ENCODE data around the gene PLEKHN1. TPM values are rescaled to one million over a fixed set of nuclear protein-coding genes. Genes with fewer than 3 reads are reported as not detected.

Gene PLEKHN1
- total RNA-seq, 1 donor from 2014 or later: 1.1 TPM

DNA sequence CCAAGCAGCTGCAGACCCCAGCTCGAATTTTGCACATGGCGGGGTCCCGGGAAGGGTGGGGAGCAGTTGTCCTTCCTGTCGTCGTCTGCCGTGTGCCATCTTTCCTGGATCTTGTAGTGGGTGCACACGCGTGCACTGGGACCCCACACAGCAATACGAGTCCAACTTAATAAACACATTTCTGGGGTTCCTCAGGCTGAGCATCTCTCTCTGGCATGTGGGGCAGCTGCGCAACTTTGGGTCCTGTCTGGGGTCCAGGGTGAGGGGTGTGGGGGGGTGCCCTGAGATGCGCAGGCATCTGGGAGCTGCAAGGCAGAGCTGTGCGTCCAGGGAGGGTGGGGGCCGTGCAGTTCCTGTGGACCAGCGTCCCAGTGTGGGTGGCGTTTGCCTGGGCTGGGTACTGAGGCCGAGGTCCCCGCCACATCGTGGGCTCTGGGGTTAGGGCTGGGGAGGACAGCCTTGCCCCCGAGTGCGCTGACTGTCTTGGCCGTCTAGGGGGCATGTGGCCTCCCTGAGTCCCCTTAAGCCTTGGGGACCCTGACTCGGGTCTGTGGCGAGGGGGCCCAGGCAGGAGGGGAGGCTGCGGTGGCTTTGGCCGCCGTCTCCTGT lies 652 bp upstream of the PLEKHN1 start:
- Mint-ChIP-seq H3K4me3 (ENCODE audit: low read depth) (no peak overlapping the region), H3K36me3 (ENCODE audit: insufficient read depth) (peaks cover 1% of the 10 kb centered on the region), H3K4me1 (ENCODE audit: low read depth) (no peaks in the 10 kb centered on the region), H3K9me3 (ENCODE audit: low read depth) (no peaks in the 10 kb centered on the region), H3K27ac (no peak overlapping the region), H3K27me3 (peaks cover 25% of the 10 kb centered on the region)
- TF ChIP-seq, protein P1, sequence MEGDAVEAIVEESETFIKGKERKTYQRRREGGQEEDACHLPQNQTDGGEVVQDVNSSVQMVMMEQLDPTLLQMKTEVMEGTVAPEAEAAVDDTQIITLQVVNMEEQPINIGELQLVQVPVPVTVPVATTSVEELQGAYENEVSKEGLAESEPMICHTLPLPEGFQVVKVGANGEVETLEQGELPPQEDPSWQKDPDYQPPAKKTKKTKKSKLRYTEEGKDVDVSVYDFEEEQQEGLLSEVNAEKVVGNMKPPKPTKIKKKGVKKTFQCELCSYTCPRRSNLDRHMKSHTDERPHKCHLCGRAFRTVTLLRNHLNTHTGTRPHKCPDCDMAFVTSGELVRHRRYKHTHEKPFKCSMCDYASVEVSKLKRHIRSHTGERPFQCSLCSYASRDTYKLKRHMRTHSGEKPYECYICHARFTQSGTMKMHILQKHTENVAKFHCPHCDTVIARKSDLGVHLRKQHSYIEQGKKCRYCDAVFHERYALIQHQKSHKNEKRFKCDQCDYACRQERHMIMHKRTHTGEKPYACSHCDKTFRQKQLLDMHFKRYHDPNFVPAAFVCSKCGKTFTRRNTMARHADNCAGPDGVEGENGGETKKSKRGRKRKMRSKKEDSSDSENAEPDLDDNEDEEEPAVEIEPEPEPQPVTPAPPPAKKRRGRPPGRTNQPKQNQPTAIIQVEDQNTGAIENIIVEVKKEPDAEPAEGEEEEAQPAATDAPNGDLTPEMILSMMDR (IDR thresholded peaks at IDR 0.05; ENCODE audit: unreplicated experiment): no peak
- no peak for DNase-seq (ENCODE audit: low spot score, unreplicated experiment)

DNA sequence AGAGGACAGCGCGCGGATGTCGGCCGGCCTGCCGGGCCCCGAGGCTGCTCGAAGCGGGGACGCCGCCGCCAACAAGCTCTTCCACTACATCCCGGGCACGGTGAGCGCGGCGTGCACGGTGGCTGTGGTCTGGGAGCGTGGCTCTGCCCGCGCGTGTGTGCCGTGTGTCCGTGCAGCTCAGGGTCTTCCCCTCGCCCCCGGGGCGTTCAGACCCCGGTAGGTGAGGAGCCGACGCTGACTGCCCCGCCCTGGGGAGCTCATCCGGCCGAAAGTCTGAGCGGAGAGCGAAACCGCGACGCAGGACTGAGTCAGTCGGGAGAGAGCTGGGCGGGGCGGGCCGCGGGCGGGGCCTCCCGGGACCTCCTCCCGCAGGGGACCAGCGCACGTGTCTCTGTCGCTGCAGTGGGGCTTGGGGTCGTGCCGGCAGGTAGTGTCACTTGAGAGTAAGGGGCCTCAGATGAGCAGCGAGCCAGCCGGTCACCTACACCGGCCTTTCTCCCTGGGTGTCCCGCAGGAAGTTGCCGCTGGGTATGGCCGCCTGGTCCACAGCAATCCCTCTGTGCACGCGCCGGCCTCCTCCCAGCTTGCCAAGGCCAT lies 520 bp downstream of the PLEKHN1 start:
- no peaks in the 10 kb centered on the region for H3K4me1 Mint-ChIP-seq (ENCODE audit: low read depth)
- no peak overlapping the region for H3K27ac Mint-ChIP-seq
- no peak for DNase-seq (ENCODE audit: low spot score, unreplicated experiment)
- peaks cover 1% of the 10 kb centered on the region for H3K36me3 Mint-ChIP-seq (ENCODE audit: insufficient read depth)
- no peaks in the 10 kb centered on the region for H3K9me3 Mint-ChIP-seq (ENCODE audit: low read depth)
- peaks cover 25% of the 10 kb centered on the region for H3K27me3 Mint-ChIP-seq
- H3K4me3 Mint-ChIP-seq (ENCODE audit: low read depth): peak overlapping the region; percentile 60
- TF ChIP-seq, protein P1 (IDR thresholded peaks at IDR 0.05; ENCODE audit: unreplicated experiment): no peak

DNA sequence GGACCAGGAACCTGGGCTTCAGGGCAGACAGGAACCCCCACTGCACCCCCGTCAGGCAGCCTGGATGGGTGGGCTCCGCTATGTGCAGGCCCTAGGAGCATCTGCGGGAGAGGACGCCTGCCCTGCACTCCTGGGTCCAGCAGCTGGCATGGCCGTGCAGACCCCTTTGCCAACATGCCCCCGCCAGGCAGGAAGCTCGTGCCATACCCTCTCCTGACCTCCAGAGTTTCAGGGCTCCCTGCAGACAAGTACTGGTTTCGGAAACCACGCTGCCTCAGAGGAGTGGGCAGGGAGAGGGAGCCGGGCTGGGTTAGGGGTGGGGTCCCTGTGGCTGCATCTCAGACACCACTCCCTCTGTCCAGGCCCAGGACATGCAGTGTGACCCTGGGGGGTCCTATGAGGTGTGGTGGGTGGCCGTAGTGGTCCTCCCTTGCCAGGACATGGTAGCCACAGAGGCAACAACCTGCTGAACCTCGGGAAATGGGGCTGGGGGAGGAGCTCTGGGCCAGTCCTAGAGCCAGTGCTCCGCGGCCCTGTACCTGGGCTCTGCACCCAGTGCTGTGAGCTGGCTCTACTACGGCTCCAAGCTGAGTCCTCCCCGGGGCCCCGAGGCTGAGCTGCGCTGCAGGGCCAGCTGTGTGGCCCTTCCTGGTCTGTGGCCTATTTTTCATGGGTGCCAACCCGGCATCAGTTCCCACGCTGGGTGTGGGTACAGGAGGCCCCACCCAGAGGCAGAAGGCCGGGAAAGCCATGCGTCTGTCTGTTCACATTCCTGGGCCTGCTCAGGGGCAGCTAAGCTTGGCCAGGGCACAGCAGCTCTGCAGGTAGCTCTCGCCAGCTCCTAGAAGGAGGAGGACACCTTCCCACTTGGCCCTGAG lies 1.4 kb downstream of the PLEKHN1 start:
- DNase-seq (ENCODE audit: low spot score, unreplicated experiment): no peak

DNA sequence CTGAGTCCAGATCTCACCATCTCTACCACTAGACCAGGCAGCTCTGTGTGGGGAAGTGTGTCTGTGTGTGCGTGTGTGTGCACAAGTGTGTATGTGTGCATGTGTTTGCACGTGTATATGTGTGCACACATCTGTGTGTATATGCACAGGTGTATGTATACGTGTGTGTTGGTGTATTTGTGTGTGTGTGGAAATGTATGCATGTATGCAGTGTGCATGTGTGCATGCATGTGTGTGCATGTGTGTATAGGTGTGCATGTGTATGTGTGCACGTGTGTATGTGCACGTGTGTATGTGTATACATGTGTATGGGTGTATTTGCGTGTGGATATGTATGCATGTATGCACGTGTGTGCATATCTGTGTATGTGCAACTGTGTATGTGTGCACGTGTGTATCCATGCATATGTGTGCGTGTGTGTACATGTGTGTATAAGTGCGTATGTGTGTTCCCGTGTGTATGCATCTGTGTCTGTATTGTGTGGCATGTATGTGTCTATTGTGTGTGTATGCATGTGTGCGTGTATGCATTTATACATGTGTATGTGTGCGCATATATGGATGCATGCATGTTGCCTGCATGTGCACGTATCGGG lies 3.1 kb downstream of the PLEKHN1 start:
- no peak overlapping the region for H3K27ac Mint-ChIP-seq
- H3K27me3 Mint-ChIP-seq: peaks cover 28% of the 10 kb centered on the region
- peaks cover 1% of the 10 kb centered on the region for H3K36me3 Mint-ChIP-seq (ENCODE audit: insufficient read depth)
- DNase-seq (ENCODE audit: low spot score, unreplicated experiment): no peak
- no peaks in the 10 kb centered on the region for H3K9me3 Mint-ChIP-seq (ENCODE audit: low read depth)
- H3K4me3 Mint-ChIP-seq (ENCODE audit: low read depth): no peak overlapping the region
- TF ChIP-seq, protein P1 (IDR thresholded peaks at IDR 0.05; ENCODE audit: unreplicated experiment): no peak
- no peaks in the 10 kb centered on the region for H3K4me1 Mint-ChIP-seq (ENCODE audit: low read depth)

More for the DNA sequence above, 1.4 kb downstream of the PLEKHN1 start:
- TF ChIP-seq, protein P1 (IDR thresholded peaks at IDR 0.05; ENCODE audit: unreplicated experiment): no peak
- H3K27ac Mint-ChIP-seq: no peak overlapping the region
- peaks cover 1% of the 10 kb centered on the region for H3K36me3 Mint-ChIP-seq (ENCODE audit: insufficient read depth)
- H3K27me3 Mint-ChIP-seq: peaks cover 25% of the 10 kb centered on the region
- H3K4me1 Mint-ChIP-seq (ENCODE audit: low read depth): no peaks in the 10 kb centered on the region
- H3K9me3 Mint-ChIP-seq (ENCODE audit: low read depth): no peaks in the 10 kb centered on the region
- no peak overlapping the region for H3K4me3 Mint-ChIP-seq (ENCODE audit: low read depth)
